ENCODE results near the gene LRRTM4. TPM values are rescaled to one million over a fixed set of nuclear protein-coding genes. Genes with fewer than 3 reads are reported as not detected.

LRRTM4 gene
- total and polyA plus RNA-seq, 2 of the 13 experiments (the other 11 are each of a cell fraction or from before 2014, with no cell fraction given) = 1.2 TPM

DNA sequence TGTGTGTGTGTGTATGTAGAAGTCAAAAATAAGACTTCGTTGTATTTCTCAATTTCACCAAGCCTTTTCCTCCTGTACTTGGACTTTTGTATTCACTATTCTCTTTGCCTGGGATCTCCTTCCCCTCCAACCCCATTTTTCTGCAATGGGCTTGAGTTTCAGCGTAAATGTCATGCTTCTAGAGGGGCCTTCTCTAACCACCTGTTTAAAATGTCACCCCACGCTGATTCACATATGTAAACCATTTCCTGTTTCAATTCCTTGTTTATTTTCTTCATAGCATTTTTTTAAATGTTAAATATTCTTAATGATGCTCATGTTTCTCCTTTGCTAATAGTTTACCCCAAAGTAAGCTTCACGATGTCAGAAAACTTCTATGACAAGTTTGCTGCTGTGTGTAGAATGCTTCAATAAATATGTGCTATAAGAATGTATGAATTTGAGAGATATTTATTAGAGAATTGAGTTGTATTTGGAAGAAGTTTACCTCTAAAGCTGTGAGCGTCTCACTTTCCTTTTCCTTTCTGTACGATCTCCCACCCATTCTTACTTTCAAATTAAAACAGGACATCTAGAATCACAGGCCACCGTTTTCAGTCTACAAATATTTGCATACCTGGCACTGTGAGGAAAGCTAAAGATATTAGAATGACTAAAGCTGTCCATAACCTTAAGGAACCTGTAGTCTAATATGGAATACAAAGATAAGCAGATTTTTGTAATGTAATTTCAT, 762.4 kb downstream of the LRRTM4 start:
- in situ Hi-C loops (cut with HindIII; ENCODE audit: extremely low pct_ligation_motif_present, low pct_unique_long_range_greater_than_20kb) = no loop called here
- no peaks in the 10 kb centered on the region for H3K9me3 ChIP-seq (ENCODE audit: low read length)
- CTCF ChIA-PET (ENCODE audit: low intra/inter-chr PET ratio, low total read pairs) = no interaction called here

GRCh38 chr2:76752506-76752905, 769.7 kb downstream of the LRRTM4 start:
- no TSS peak for BruUV-seq (replicated peaks)
- ChIA-PET CTCF (ENCODE audit: low intra/inter-chr PET ratio, low total read pairs) (no interaction called here), POLR2A (no interaction called here)
- Histone ChIP-seq H4K20me1 (ENCODE audit: insufficient read depth, low read length) (no peaks in the 10 kb centered on the region), H3K4me2 (ENCODE audit: low read depth, low read length) (no peak overlapping the region), H3K36me3 (replicated peaks in 1 of 2; ENCODE audit: control insufficient read depth in 1 of 2, insufficient read depth in 2 of 2, low read length in 2 of 2) (no peaks in the 10 kb centered on the region), H2AFZ (ENCODE audit: low read length) (no peak overlapping the region), H3K9ac (ENCODE audit: insufficient read depth, low read depth, low read length) (no peak overlapping the region), H3K4me1 (ENCODE audit: insufficient read depth, low read length) (no peaks in the 10 kb centered on the region), H3K27ac (ENCODE audit: extremely low read length, insufficient read depth, low read length) (no peak overlapping the region), H3K27me3 (ENCODE audit: control insufficient read depth in 1 of 2, insufficient read depth in 2 of 2, low read length in 2 of 2) (no peaks in the 10 kb centered on the region), H3K9me3 (ENCODE audit: low read length) (no peaks in the 10 kb centered on the region), H3K79me2 (ENCODE audit: insufficient read depth, low read length) (no peaks in the 10 kb centered on the region), H3K4me3 (replicated peaks in 1 of 3; ENCODE audit: insufficient read depth in 1 of 3, low read depth in 2 of 3, low read length in 3 of 3) (no peak overlapping the region)
- ATAC-seq (no peak), FAIRE-seq (no peak), DNase-seq (ENCODE audit: low spot score) (no peak)
- 0% methylated on average over 1 of the region's 1 CpG for WGBS (ENCODE audit: low lambda C conversion rate)
- intact Hi-C loops (cut with micrococcal nuclease; ENCODE audit: unreplicated experiment) = no loop called here
- in situ Hi-C loops (cut with HindIII; ENCODE audit: extremely low pct_ligation_motif_present, low pct_unique_long_range_greater_than_20kb) = no loop called here
- no peak for TF ChIP-seq ZNF766 (CRISPR knock-in tag; IDR thresholded peaks at IDR 0.05; ENCODE audit: borderline replicate concordance)
- no peak for TF ChIP-seq GATAD1 (CRISPR knock-in tag; IDR thresholded peaks at IDR 0.05)
- TF ChIP-seq CEBPB (IDR thresholded peaks at IDR 0.05; ENCODE audit: borderline replicate concordance, low read depth, low read length) = no peak
- no peak for TF ChIP-seq ZBTB10 (CRISPR knock-in tag; IDR thresholded peaks at IDR 0.05; ENCODE audit: borderline replicate concordance)
- TF ChIP-seq, protein P1, sequence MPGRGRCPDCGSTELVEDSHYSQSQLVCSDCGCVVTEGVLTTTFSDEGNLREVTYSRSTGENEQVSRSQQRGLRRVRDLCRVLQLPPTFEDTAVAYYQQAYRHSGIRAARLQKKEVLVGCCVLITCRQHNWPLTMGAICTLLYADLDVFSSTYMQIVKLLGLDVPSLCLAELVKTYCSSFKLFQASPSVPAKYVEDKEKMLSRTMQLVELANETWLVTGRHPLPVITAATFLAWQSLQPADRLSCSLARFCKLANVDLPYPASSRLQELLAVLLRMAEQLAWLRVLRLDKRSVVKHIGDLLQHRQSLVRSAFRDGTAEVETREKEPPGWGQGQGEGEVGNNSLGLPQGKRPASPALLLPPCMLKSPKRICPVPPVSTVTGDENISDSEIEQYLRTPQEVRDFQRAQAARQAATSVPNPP (CRISPR knock-in tag; IDR thresholded peaks at IDR 0.05) = no peak
- TF ChIP-seq FOSL2 (CRISPR knock-in tag; IDR thresholded peaks at IDR 0.05) = no peak
- TF ChIP-seq, protein P2, sequence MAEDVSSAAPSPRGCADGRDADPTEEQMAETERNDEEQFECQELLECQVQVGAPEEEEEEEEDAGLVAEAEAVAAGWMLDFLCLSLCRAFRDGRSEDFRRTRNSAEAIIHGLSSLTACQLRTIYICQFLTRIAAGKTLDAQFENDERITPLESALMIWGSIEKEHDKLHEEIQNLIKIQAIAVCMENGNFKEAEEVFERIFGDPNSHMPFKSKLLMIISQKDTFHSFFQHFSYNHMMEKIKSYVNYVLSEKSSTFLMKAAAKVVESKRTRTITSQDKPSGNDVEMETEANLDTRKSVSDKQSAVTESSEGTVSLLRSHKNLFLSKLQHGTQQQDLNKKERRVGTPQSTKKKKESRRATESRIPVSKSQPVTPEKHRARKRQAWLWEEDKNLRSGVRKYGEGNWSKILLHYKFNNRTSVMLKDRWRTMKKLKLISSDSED (CRISPR knock-in tag; IDR thresholded peaks at IDR 0.05) = no peak
- TF ChIP-seq KAT7 (CRISPR knock-in tag; IDR thresholded peaks at IDR 0.05; ENCODE audit: borderline replicate concordance) = no peak

More for the DNA sequence above, 762.4 kb downstream of the LRRTM4 start:
- no peak for DNase-seq (ENCODE audit: low spot score)
- Histone ChIP-seq H3K36me3 (replicated peaks in 1 of 2; ENCODE audit: control insufficient read depth in 1 of 2, insufficient read depth in 2 of 2, low read length in 2 of 2) (no peaks in the 10 kb centered on the region), H3K4me1 (ENCODE audit: insufficient read depth, low read length) (no peaks in the 10 kb centered on the region), H3K79me2 (ENCODE audit: insufficient read depth, low read length) (no peaks in the 10 kb centered on the region), H3K4me2 (ENCODE audit: low read depth, low read length) (no peak overlapping the region), H3K9ac (ENCODE audit: insufficient read depth, low read depth, low read length) (no peak overlapping the region), H4K20me1 (ENCODE audit: insufficient read depth, low read length) (no peaks in the 10 kb centered on the region), H3K27me3 (ENCODE audit: control insufficient read depth in 1 of 2, insufficient read depth in 2 of 2, low read length in 2 of 2) (0 out of 5 replicates have a peak, but pooled peaks cover 0 to 2% of the 10 kb centered on the region in 2 experiments), H2AFZ (ENCODE audit: low read length) (no peak overlapping the region), H3K27ac (ENCODE audit: extremely low read length, insufficient read depth, low read length) (no peak overlapping the region), H3K4me3 (replicated peaks in 1 of 3; ENCODE audit: insufficient read depth in 1 of 3, low read depth in 2 of 3, low read length in 3 of 3) (no peak overlapping the region)
- no TSS peak for BruUV-seq (replicated peaks)
- FAIRE-seq = no peak
- ATAC-seq = no peak
- 3% methylated on average over 7 of the region's 7 CpGs for WGBS (ENCODE audit: low lambda C conversion rate)
- POLR2A ChIA-PET = no interaction called here
- TF ChIP-seq SKI (IDR thresholded peaks at IDR 0.05; ENCODE audit: partially characterized antibody) (no peak), HINFP (CRISPR knock-in tag; IDR thresholded peaks at IDR 0.05; ENCODE audit: low read depth) (no peak)
- intact Hi-C loops (cut with micrococcal nuclease; ENCODE audit: unreplicated experiment) = no loop called here
